Prostate gland (tissue), 2 donors: ENCODE data around the gene QSER1. TPM values are rescaled to one million over a fixed set of nuclear protein-coding genes. Genes with fewer than 3 reads are reported as not detected.
A peak's percentile ranks its signal among the peaks of the same experiment; 100 is the strongest.

ENCODE experiments used
- DNase-seq: peaks from one replicate; pipeline ENCODE4 v3.0.0-alpha.2; 2019; ENCODE audit warnings: low spot score
- H3K27ac ChIP-seq, 2 donors: fragments of 200-600 bp; sonication (generic); 2 replicates each; pipeline ENCODE4 v1.5.1; 2017 to 2019
- H3K27me3 ChIP-seq: fragments of 200-600 bp; sonication (generic); replicated peaks from 2 replicates; pipeline ENCODE4 v1.5.1; 2019; ENCODE audit not compliant: insufficient read depth
- H3K36me3 ChIP-seq, 2 donors: fragments of 200-600 bp; sonication (generic); 1 replicate in 1 of 2; 2 replicates in 1 of 2; pipeline versions ENCODE4 v1.5.1 to v1.8.1; 2017 to 2019
- H3K4me1 ChIP-seq: fragments of 200-600 bp; sonication (generic); replicated peaks from 2 replicates; pipeline ENCODE4 v1.5.1; 2019
- H3K4me3 ChIP-seq, 2 donors: fragments of 200-600 bp; sonication (generic); 2 replicates each; pipeline ENCODE4 v1.5.1; 2017 to 2019
- H3K9me3 ChIP-seq: fragments of 200-600 bp; sonication (generic); 2 replicates; pipeline ENCODE4 v1.5.1; 2017
- CTCF ChIP-seq, 4 experiments: fragments of 200-600 bp in 2 of 4; fragments of 450-650 bp in 2 of 4; sonication (generic) in 2 of 4; IDR thresholded peaks; 1 replicate in 3 of 4; 2 replicates in 1 of 4; pipeline ENCODE4 v1.5.1; 2016 to 2019; ENCODE audit warnings: antibody characterized with exemption in 4 of 4, mild to moderate bottlenecking in 2 of 4, moderate library complexity in 2 of 4
- POLR2A ChIP-seq: fragments of 450-650 bp; IDR thresholded peaks from one replicate; pipeline ENCODE4 v1.6.1; 2016; ENCODE audit warnings: antibody characterized with exemption, mild to moderate bottlenecking
- POLR2AphosphoS5 ChIP-seq: sonication (generic); formaldehyde crosslinking; IDR thresholded peaks from one replicate; pipeline ENCODE4 v1.6.1; 2017; ENCODE audit warnings: antibody characterized with exemption
- WGBS: methylation state at CpG from one replicate; pipeline ENCODE4 v1.1.5; 2018; 5-methylcytosine and 5-hydroxymethylcytosine counted together
- intact Hi-C: fragments of 100-400 bp; cut with DNase I; formaldehyde crosslinking; loops from one replicate; pipeline ENCODE4 v1.14.2; 2022
- total RNA-seq, 2 donors: library from RNA; depleted of rRNA; stranded (reverse); fragments of >200 nt; gene quantifications; one replicate each; pipeline ENCODE4 v1.1.0, GENCODE V29; 2016

The QSER1 gene
- total RNA-seq, 2 donors from 2014 or later = 15.8 to 25.5 TPM

- Histone ChIP-seq H3K27ac (peak within 1 kb of the TSS; percentile 48 to 51), H3K27me3 (peaks cover 6% of the 10 kb centered on the region), H3K9me3 (no peaks in the 10 kb centered on the region), H3K36me3 (no peaks in the 10 kb centered on the region), H3K4me3 (peak within 1 kb of the TSS; percentile 39 to 40), H3K4me1 (no peaks in the 10 kb centered on the region)
- peak; percentile 68 for DNase-seq
- 3% methylated on average over 82 of the region's 89 CpGs for WGBS
- intact Hi-C loops = no loop called here
- TF ChIP-seq CTCF (IDR thresholded peaks at IDR 0.05) = no peak
- TF ChIP-seq POLR2AphosphoS5 = peak; percentile 68
- TF ChIP-seq POLR2A = peak; percentile 81
Observed at GRCh38 chr11:33015621-33016551, 123.3 kb downstream of the QSER1 start, which contains the start of gene DEPDC7. Gene DEPDC7 (plus strand): TSS chr11:33015878. CDS start chr11:33015956, 78 bp downstream.

GRCh38 chr11:33016654-33017053 is 124.0 kb downstream of the QSER1 start:
- Histone ChIP-seq H3K36me3 (no peaks in the 10 kb centered on the region), H3K4me1 (no peaks in the 10 kb centered on the region), H3K9me3 (no peaks in the 10 kb centered on the region), H3K4me3 (peak overlapping the region; percentile 39 to 40), H3K27me3 (peaks cover 6% of the 10 kb centered on the region), H3K27ac (peak overlapping the region; percentile 48 to 51)
- 22% methylated on average over 4 of the region's 4 CpGs for WGBS
- intact Hi-C loops = no loop called here
- no peak for DNase-seq
- no peak for TF ChIP-seq POLR2A
- TF ChIP-seq CTCF (IDR thresholded peaks at IDR 0.05) = no peak
- TF ChIP-seq POLR2AphosphoS5 = no peak

- Histone ChIP-seq H3K9me3 (no peaks in the 10 kb centered on the region), H3K4me3 (no peak overlapping the region), H3K27me3 (peaks cover 6% of the 10 kb centered on the region), H3K27ac (no peak overlapping the region), H3K4me1 (no peaks in the 10 kb centered on the region), H3K36me3 (no peaks in the 10 kb centered on the region)
- intact Hi-C loops = no loop called here
- 34% methylated on average over 9 of the region's 9 CpGs for WGBS
- TF ChIP-seq POLR2AphosphoS5 (no peak), POLR2A (no peak)
- no peak for DNase-seq
Observed at GRCh38 chr11:33017478-33017877, 124.9 kb downstream of the QSER1 start.

GRCh38 chr11:33017965-33018364 is 125.4 kb downstream of the QSER1 start:
- peaks cover 6% of the 10 kb centered on the region for H3K27me3 ChIP-seq
- 79% methylated on average over 3 of the region's 3 CpGs for WGBS
- no peak overlapping the region for H3K27ac ChIP-seq
- DNase-seq = no peak
- H3K4me1 ChIP-seq = no peaks in the 10 kb centered on the region
- H3K4me3 ChIP-seq = no peak overlapping the region
- no peaks in the 10 kb centered on the region for H3K36me3 ChIP-seq
- H3K9me3 ChIP-seq = no peaks in the 10 kb centered on the region
- TF ChIP-seq CTCF (IDR thresholded peaks at IDR 0.05) = no peak
- TF ChIP-seq POLR2A = no peak
- TF ChIP-seq POLR2AphosphoS5 = no peak
- intact Hi-C loops = no loop called here

GRCh38 chr11:33018840-33019239 is 126.2 kb downstream of the QSER1 start:
- 83% methylated on average over 6 of the region's 6 CpGs for WGBS
- Histone ChIP-seq H3K9me3 (no peaks in the 10 kb centered on the region), H3K4me3 (no peak overlapping the region), H3K27me3 (peaks cover 6% of the 10 kb centered on the region), H3K4me1 (no peaks in the 10 kb centered on the region), H3K36me3 (no peaks in the 10 kb centered on the region), H3K27ac (no peak overlapping the region)
- intact Hi-C loops = no loop called here
- no peak for DNase-seq
- TF ChIP-seq POLR2AphosphoS5 (no peak), POLR2A (no peak), CTCF (IDR thresholded peaks at IDR 0.05) (no peak)
